ENCODE measurements around the gene CD200.

CD200 gene

GRCh38 chr3:112333381-112334317 lies 693 bp downstream of the CD200 start:
- no peak for DNase-seq (ENCODE audit: low read depth)

- no peak for DNase-seq (ENCODE audit: low read depth)
Observed at GRCh38 chr3:112334691-112335433, 1.9 kb downstream of the CD200 start.

- DNase-seq (ENCODE audit: low read depth): no peak
Observed at GRCh38 chr3:112335434-112335781, 2.5 kb downstream of the CD200 start.

- no peak for DNase-seq (ENCODE audit: low read depth)
Observed at GRCh38 chr3:112338021-112338726, 5.2 kb downstream of the CD200 start.

- no peak for DNase-seq (ENCODE audit: low read depth)
Observed at GRCh38 chr3:112338727-112339056, 5.7 kb downstream of the CD200 start.

GRCh38 chr3:112339134-112339533 lies 6.2 kb downstream of the CD200 start:
- no peak for DNase-seq (ENCODE audit: low read depth)

- no peak for DNase-seq (ENCODE audit: low read depth)
Observed at GRCh38 chr3:112339609-112340008, 6.7 kb downstream of the CD200 start.

GRCh38 chr3:112341386-112341785 lies 8.4 kb downstream of the CD200 start:
- no peak for DNase-seq (ENCODE audit: low read depth)

- no peak for DNase-seq (ENCODE audit: low read depth)
Observed at GRCh38 chr3:112345681-112346080, 12.7 kb downstream of the CD200 start.

- DNase-seq (ENCODE audit: low read depth): no peak
Observed at GRCh38 chr3:112346491-112347122, 13.7 kb downstream of the CD200 start.

- no peak for DNase-seq (ENCODE audit: low read depth)
Observed at GRCh38 chr3:112348943-112349342, 16.0 kb downstream of the CD200 start.

GRCh38 chr3:112349557-112349956 lies 16.6 kb downstream of the CD200 start:
- DNase-seq (ENCODE audit: low read depth): no peak

- DNase-seq (ENCODE audit: low read depth): no peak
Observed at GRCh38 chr3:112350018-112350810, 17.3 kb downstream of the CD200 start.

GRCh38 chr3:112351036-112351435 lies 18.1 kb downstream of the CD200 start:
- no peak for DNase-seq (ENCODE audit: low read depth)

- DNase-seq (ENCODE audit: low read depth): no peak
Observed at GRCh38 chr3:112351823-112352222, 18.9 kb downstream of the CD200 start.

- no peak for DNase-seq (ENCODE audit: low read depth)
Observed at GRCh38 chr3:112352720-112353119, 19.8 kb downstream of the CD200 start.

GRCh38 chr3:112353365-112353764 lies 20.4 kb downstream of the CD200 start:
- DNase-seq (ENCODE audit: low read depth): no peak

- no peak for DNase-seq (ENCODE audit: low read depth)
Observed at GRCh38 chr3:112354642-112355306, 21.8 kb downstream of the CD200 start.

- DNase-seq (ENCODE audit: low read depth): no peak
Observed at GRCh38 chr3:112355307-112355687, 22.3 kb downstream of the CD200 start.

- no peak for DNase-seq (ENCODE audit: low read depth)
Observed at GRCh38 chr3:112357930-112358780, 25.2 kb downstream of the CD200 start.

Data from stimulated activated CD8-positive, alpha-beta memory T cell treated with anti-CD3 and anti-CD28 coated beads, Interleukin-4, amount 100 ng/mL, for 24 hours (primary cell).